H54 (cell line): ENCODE results near the gene ARHGAP12.

ENCODE experiments used
- DNase-seq: peaks from one replicate; pipeline ENCODE4 v3.0.0; 2011; ENCODE audit warnings: low spot score, mixed read lengths; ENCODE audit not compliant: insufficient read length
- FAIRE-seq: peaks from 3 replicates; lab custom pipeline; 2011; peaks lifted over from hg19 to GRCh38; lab: Jason Lieb, UNC
- POLR2A ChIP-seq: IDR thresholded peaks from 2 replicates; pipeline ENCODE4 v1.6.1; 2011; ENCODE audit warnings: low read depth, mild to moderate bottlenecking, low read length

Gene ARHGAP12

GRCh38 chr10:31939797-31940708, 11.4 kb upstream of the ARHGAP12 start:
- FAIRE-seq (peak; percentile 43), DNase-seq (no peak)
- TF ChIP-seq POLR2A = no peak

GRCh38 chr10:31937371-31937770, 8.7 kb upstream of the ARHGAP12 start:
- no peak for TF ChIP-seq POLR2A
- no peak for DNase-seq
- no peak for FAIRE-seq

GRCh38 chr10:31936933-31937332, 8.3 kb upstream of the ARHGAP12 start:
- DNase-seq (no peak), FAIRE-seq (peak; percentile 53)
- no peak for TF ChIP-seq POLR2A

- DNase-seq (no peak), FAIRE-seq (no peak)
- TF ChIP-seq POLR2A = no peak
These were observed 7.5 kb upstream of the ARHGAP12 start for GRCh38 chr10:31936086-31936485.

GRCh38 chr10:31935678-31936077, 7.0 kb upstream of the ARHGAP12 start:
- no peak for DNase-seq
- no peak for TF ChIP-seq POLR2A
- FAIRE-seq = no peak

- no peak for TF ChIP-seq POLR2A
- FAIRE-seq (peak; percentile 33), DNase-seq (no peak)
These were observed 4.2 kb upstream of the ARHGAP12 start for GRCh38 chr10:31932838-31933237.

- TF ChIP-seq POLR2A = no peak
- no peak for FAIRE-seq
- no peak for DNase-seq
These were observed 2.2 kb upstream of the ARHGAP12 start for GRCh38 chr10:31930856-31931255.

GRCh38 chr10:31930023-31930751, 1.6 kb upstream of the ARHGAP12 start:
- TF ChIP-seq POLR2A = no peak
- FAIRE-seq (peak; percentile 74), DNase-seq (no peak)

- peak; percentile 27 for FAIRE-seq
- no peak for TF ChIP-seq POLR2A
- no peak for DNase-seq
These were observed 811 bp upstream of the ARHGAP12 start for GRCh38 chr10:31929261-31930022.

- no peak for FAIRE-seq
- no peak for DNase-seq
- TF ChIP-seq POLR2A = no peak
These were observed 615 bp downstream of the ARHGAP12 start for GRCh38 chr10:31927884-31928548.

- TF ChIP-seq POLR2A = no peak
- FAIRE-seq = no peak
- DNase-seq = no peak
These were observed 1.1 kb downstream of the ARHGAP12 start for GRCh38 chr10:31927565-31927883.

- no peak for TF ChIP-seq POLR2A
- FAIRE-seq (peak; percentile 64), DNase-seq (no peak)
These were observed 1.7 kb downstream of the ARHGAP12 start for GRCh38 chr10:31926765-31927564.

- TF ChIP-seq POLR2A = no peak
- DNase-seq (no peak), FAIRE-seq (peak; percentile 57)
These were observed 2.5 kb downstream of the ARHGAP12 start for GRCh38 chr10:31926160-31926559.
